ENCODE data around the gene PZP.

Gene PZP

DNA sequence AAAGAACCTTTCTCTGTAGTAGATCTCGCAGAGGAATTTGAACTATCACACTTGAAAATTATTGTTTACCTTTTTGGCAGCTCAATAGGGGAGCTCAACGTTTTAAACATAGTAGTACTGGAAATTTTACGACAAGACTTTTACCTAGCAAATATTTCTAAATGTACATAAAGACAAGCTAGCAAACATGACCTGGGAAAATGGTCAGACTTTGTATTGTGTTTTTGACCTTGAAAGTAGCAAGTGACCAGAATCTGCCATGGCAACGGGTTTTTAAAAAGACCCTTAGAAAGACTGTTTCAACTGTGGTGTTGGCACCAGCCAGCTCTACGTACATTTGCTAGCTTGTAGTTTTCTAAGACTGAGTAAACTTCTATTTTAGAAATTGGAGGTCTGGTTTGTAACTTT, 72.3 kb downstream of the PZP start:
- H3K4me3 ChIP-seq: no peak overlapping the region
- TF ChIP-seq, protein P1, sequence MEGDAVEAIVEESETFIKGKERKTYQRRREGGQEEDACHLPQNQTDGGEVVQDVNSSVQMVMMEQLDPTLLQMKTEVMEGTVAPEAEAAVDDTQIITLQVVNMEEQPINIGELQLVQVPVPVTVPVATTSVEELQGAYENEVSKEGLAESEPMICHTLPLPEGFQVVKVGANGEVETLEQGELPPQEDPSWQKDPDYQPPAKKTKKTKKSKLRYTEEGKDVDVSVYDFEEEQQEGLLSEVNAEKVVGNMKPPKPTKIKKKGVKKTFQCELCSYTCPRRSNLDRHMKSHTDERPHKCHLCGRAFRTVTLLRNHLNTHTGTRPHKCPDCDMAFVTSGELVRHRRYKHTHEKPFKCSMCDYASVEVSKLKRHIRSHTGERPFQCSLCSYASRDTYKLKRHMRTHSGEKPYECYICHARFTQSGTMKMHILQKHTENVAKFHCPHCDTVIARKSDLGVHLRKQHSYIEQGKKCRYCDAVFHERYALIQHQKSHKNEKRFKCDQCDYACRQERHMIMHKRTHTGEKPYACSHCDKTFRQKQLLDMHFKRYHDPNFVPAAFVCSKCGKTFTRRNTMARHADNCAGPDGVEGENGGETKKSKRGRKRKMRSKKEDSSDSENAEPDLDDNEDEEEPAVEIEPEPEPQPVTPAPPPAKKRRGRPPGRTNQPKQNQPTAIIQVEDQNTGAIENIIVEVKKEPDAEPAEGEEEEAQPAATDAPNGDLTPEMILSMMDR (IDR thresholded peaks at IDR 0.05): no peak
- no peak for DNase-seq (ENCODE audit: low spot score)
- no peak overlapping the region for H3K27ac ChIP-seq

GRCh38 chr12:9134981-9135628, 73.1 kb downstream of the PZP start:
- Histone ChIP-seq H3K4me3 (peak overlapping the region; percentile 44), H3K27ac (no peak overlapping the region)
- TF ChIP-seq, protein P1 (IDR thresholded peaks at IDR 0.05): no peak
- DNase-seq (ENCODE audit: low spot score): no peak

DNA sequence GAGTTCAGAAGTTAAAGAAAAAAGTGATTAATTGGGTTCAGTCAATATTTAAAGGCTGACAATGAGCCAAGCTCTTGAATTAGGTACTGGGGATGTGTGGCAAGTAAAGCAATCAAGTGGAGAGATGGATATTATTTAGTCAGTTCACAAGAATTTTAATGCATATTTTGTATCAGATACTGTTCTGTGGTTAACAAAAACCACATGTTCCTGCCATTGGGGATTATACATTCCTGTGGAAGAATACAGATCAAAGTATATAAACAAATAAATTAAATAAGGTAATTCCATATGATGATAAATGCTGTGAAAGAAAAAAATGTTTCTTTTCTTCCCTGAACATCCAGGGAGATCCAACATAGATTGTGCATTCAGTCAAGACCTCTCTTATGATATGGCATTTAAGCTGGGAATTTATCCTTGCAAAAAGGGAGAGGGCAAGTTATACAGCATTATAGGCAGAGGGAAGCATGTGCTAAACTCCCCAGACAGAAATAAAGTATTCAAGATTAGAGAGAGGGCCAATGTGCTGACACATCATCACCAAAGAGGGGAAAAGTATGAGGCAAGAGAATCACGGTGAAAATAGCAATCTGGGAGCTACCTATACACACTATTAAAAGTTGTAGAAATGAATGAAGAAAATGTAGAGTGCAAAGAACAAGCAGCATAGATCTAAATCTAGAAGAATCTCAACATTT, 74.8 kb downstream of the PZP start:
- DNase-seq (ENCODE audit: low spot score): no peak
- H3K4me3 ChIP-seq: no peak overlapping the region
- H3K27ac ChIP-seq: no peak overlapping the region
- TF ChIP-seq, protein P1 (IDR thresholded peaks at IDR 0.05): no peak

DNA sequence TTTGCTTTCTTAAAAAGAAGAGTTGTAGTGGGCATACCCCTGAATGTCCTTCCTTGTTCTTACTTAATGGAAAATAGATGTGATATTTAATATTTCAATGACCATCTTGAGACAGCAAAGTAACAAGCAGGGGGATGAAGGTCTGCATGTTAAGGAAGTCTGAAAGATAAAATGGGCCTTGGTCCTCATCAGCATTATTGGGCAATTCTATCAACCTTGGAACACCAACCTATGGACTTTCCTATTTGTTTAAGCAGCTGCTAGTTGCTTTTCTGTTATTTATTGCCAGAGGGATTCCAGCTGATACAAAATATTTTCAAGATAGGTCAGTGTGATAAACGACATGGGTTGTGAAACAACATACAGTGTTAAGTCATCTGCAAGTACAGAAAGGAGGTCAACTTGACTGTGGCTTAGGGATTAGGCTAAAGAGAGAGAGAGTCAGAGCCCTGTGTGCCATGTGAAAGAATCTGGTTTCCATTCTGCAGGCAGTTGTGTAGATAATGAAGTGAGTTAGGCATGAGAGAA, 76.1 kb downstream of the PZP start:
- no peak overlapping the region for H3K4me3 ChIP-seq
- TF ChIP-seq, protein P1 (IDR thresholded peaks at IDR 0.05): no peak
- no peak for DNase-seq (ENCODE audit: low spot score)
- no peak overlapping the region for H3K27ac ChIP-seq

DNA sequence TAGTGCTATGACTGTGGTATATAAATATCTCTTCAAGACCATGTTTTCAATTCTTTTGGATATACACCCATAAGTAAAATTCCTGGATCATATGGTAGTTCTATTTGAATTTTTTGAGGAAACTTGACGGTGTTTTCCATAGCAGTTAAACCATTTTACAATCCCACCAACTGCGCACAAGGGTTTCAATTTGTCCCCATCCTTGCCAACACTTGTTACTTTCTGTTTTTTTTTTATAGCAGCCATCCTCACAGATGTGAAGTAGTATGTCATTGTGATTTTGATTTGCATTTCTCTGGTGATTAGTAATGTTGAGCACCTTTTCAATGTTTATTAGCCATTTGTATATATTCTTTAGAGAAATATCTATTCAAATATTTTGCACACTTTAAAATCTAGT, 78.0 kb downstream of the PZP start:
- TF ChIP-seq, protein P1 (IDR thresholded peaks at IDR 0.05): no peak
- Histone ChIP-seq H3K27ac (no peak overlapping the region), H3K4me3 (no peak overlapping the region)
- no peak for DNase-seq (ENCODE audit: low spot score)

GRCh38 chr12:9127936-9128663, 80.1 kb downstream of the PZP start:
- TF ChIP-seq, protein P1 (IDR thresholded peaks at IDR 0.05): no peak
- Histone ChIP-seq H3K27ac (no peak overlapping the region), H3K4me3 (no peak overlapping the region)
- DNase-seq (ENCODE audit: low spot score): no peak

All from coronary artery (tissue), 2 donors.